ENCODE data around the gene CCDC71L. TPM values are rescaled to one million over a fixed set of nuclear protein-coding genes. Genes with fewer than 3 reads are reported as not detected.
"Not testable (repeated sequence)": the region's sequence is repeated elsewhere in the genome, so short reads cannot be mapped to it uniquely, and the experiment has no call there.

Gene CCDC71L
- total and polyA plus RNA-seq, 2 of the 4 experiments (the other 2 are of a cell fraction), result 19.7 to 20.6 TPM

DNA sequence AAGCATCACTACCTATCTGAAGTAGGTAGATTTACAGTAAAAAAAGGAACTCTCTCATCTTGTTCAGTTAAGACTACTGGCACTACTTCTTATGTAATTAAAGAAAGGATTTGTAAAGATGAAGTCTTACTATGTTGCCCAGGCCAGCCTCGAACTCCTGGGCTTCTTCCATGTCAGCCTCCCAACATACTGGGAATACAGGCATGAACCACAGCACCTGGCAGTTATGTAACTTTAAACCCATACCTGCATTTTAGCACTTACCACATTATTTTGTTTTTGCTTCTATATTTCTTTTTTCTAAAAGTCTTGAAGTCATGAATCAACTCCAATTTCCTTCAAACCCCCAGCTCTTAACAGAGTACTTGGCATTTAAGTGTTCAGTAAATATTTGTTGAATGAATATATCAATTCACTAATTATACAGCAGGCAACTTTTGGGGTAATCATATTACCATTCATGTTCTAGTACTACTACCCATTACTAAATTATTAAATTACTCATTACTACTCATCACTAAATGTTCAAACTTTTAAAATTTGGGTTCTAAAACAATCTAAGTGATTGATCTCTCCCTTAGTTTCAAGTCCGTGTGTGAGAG, 31.6 kb upstream of the CCDC71L start:
- Histone ChIP-seq H3K4me3 (ENCODE audit: insufficient read depth, low read depth, low read length) (no peak overlapping the region), H3K9ac (ENCODE audit: low read depth, low read length) (no peak overlapping the region), H3K4me2 (ENCODE audit: low read depth, low read length) (no peak overlapping the region), H2BK120ac (ENCODE audit: low read depth, low read length) (no peak overlapping the region), H2BK5ac (ENCODE audit: low read depth, low read length, poor library complexity, severe bottlenecking) (no peak overlapping the region), H2AK5ac (ENCODE audit: low read depth, low read length) (no peak overlapping the region), H3K27ac (ENCODE audit: insufficient read depth, low read length) (no peak overlapping the region), H4K91ac (ENCODE audit: insufficient read depth, low read depth, low read length) (no peak overlapping the region), H3K23ac (ENCODE audit: low read depth, low read length) (no peak overlapping the region), H2BK20ac (ENCODE audit: low read depth, low read length) (no peak overlapping the region), H3K36me3 (ENCODE audit: control insufficient read depth, insufficient read depth, low read length) (no peaks in the 10 kb centered on the region), H4K8ac (ENCODE audit: low read depth in 2 of 2, low read length in 2 of 2) (no peak overlapping the region), H2AK9ac (replicated peaks; ENCODE audit: low read depth, low read length, poor library complexity) (no peak overlapping the region), H3K56ac (ENCODE audit: extremely low read depth, insufficient read depth, low read length) (no peak overlapping the region), H3K4me1 (ENCODE audit: control insufficient read depth, insufficient read depth, low read length) (no peaks in the 10 kb centered on the region), H3K4ac (ENCODE audit: low read depth, low read length) (no peak overlapping the region), H3K9me1 (ENCODE audit: insufficient read depth, low read length) (no peaks in the 10 kb centered on the region), H2AFZ (replicated peaks; ENCODE audit: low read length, poor library complexity) (no peak overlapping the region), H4K5ac (ENCODE audit: low read depth, low read length) (no peak overlapping the region), H4K20me1 (ENCODE audit: insufficient read depth, low read length) (no peaks in the 10 kb centered on the region), H3K18ac (ENCODE audit: low read depth, low read length) (no peak overlapping the region), H2BK15ac (ENCODE audit: low read depth, low read length) (no peak overlapping the region), H3K79me1 (ENCODE audit: low read depth in 1 of 2, low read length in 2 of 2) (no peaks in the 10 kb centered on the region; a peak in 1 of 4 replicates), H3K9me3 (ENCODE audit: control insufficient read depth, insufficient read depth, low read length) (no peaks in the 10 kb centered on the region), H3K27me3 (ENCODE audit: control insufficient read depth, insufficient read depth, low read length) (no peaks in the 10 kb centered on the region), H3K14ac (replicated peaks; ENCODE audit: low read depth, low read length) (no peak overlapping the region)
- dilution Hi-C loops (cut with HindIII; ENCODE audit: low sequenced_read_pairs, unreplicated experiment) (no loop called here), intact Hi-C loops (cut with micrococcal nuclease) (no loop called here), in situ Hi-C loops (cut with MboI; ENCODE audit: low sequenced_read_pairs) (no loop called here)
- no TSS peak for BruUV-seq (replicated peaks)
- no peak for ATAC-seq (ENCODE audit: low read depth)
- ChIA-PET POLR2A (ENCODE audit: unreplicated experiment) (no interaction called here), CTCF (no interaction called here)
- WGBS, 2 experiments (ENCODE audit: extremely low coverage in 2 of 2, insufficient read length in 1 of 2), result no CpG with 5 or more reads among the region's 2 CpGs
- DNase-seq, result no peak
- TF ChIP-seq RFX5 (IDR thresholded peaks at IDR 0.05; ENCODE audit: low read depth, low read length), result no peak

DNA sequence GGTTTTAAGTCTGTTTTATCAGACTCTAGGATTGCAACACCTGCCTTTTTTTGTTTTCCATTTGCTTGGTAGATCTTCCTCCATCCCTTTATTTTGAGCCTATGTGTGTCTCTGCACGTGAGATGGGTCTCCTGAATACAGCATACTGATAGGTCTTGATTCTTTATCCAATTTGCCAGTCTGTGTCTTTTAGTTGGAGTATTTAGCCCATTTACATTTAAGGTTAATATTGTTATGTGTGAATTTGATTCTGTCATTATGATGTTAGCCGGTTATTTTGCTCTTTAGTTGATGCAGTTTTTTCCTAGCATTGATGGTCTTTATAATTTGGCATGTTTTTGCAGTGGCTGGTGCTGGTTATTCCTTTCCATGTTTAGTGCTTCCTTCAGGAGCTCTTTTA, 27.2 kb upstream of the CCDC71L start:
- H2AFZ ChIP-seq (replicated peaks; ENCODE audit: low read length, poor library complexity); in situ Hi-C loops (cut with MboI; ENCODE audit: low sequenced_read_pairs); H2BK15ac ChIP-seq (ENCODE audit: low read depth, low read length); H3K9ac ChIP-seq (ENCODE audit: low read depth, low read length); H3K27ac ChIP-seq (ENCODE audit: insufficient read depth, low read length); H2AK5ac ChIP-seq (ENCODE audit: low read depth, low read length); H3K79me1 ChIP-seq (ENCODE audit: low read depth in 1 of 2, low read length in 2 of 2); DNase-seq; H3K4ac ChIP-seq (ENCODE audit: low read depth, low read length); H2BK20ac ChIP-seq (ENCODE audit: low read depth, low read length); H3K9me1 ChIP-seq (ENCODE audit: insufficient read depth, low read length); H3K18ac ChIP-seq (ENCODE audit: low read depth, low read length); H3K4me3 ChIP-seq (ENCODE audit: insufficient read depth, low read depth, low read length); H4K20me1 ChIP-seq (ENCODE audit: insufficient read depth, low read length); H2BK120ac ChIP-seq (ENCODE audit: low read depth, low read length); H3K56ac ChIP-seq (ENCODE audit: extremely low read depth, insufficient read depth, low read length); intact Hi-C loops (cut with micrococcal nuclease); H3K27me3 ChIP-seq (ENCODE audit: control insufficient read depth, insufficient read depth, low read length); H3K23ac ChIP-seq (ENCODE audit: low read depth, low read length); POLR2A ChIA-PET (ENCODE audit: unreplicated experiment); H3K36me3 ChIP-seq (ENCODE audit: control insufficient read depth, insufficient read depth, low read length); H3K14ac ChIP-seq (replicated peaks; ENCODE audit: low read depth, low read length); ATAC-seq (ENCODE audit: low read depth); dilution Hi-C loops (cut with HindIII; ENCODE audit: low sequenced_read_pairs, unreplicated experiment); H2BK5ac ChIP-seq (ENCODE audit: low read depth, low read length, poor library complexity, severe bottlenecking); H3K4me2 ChIP-seq (ENCODE audit: low read depth, low read length); H3K9me3 ChIP-seq (ENCODE audit: control insufficient read depth, insufficient read depth, low read length); H4K5ac ChIP-seq (ENCODE audit: low read depth, low read length); BruUV-seq (replicated peaks); H4K91ac ChIP-seq (ENCODE audit: insufficient read depth, low read depth, low read length); H2AK9ac ChIP-seq (replicated peaks; ENCODE audit: low read depth, low read length, poor library complexity); H3K4me1 ChIP-seq (ENCODE audit: control insufficient read depth, insufficient read depth, low read length); H4K8ac ChIP-seq (ENCODE audit: low read depth in 2 of 2, low read length in 2 of 2): not testable (repeated sequence)
- CTCF ChIA-PET, result interaction anchor here (0.7 kb wide), 1 partner anchor 49 kb away, joined by 3 read pairs; no protein-coding TSS in a partner anchor
- no CpG with 5 or more reads among the region's 2 CpGs for WGBS, 2 experiments (ENCODE audit: extremely low coverage in 2 of 2, insufficient read length in 1 of 2)

All from IMR-90 (cell line).